Stimulated activated CD4-positive, alpha-beta T cell treated with anti-CD3 and anti-CD28 coated beads, TNF-alpha, amount 100 ng/mL, for 48 hours (primary cell): ENCODE results near the gene CAMK1D.

Experiments used
- DNase-seq, 3 donors: peaks; one replicate each; pipeline ENCODE4 v3.0.0-alpha.2; 2020; ENCODE audit warnings: low read depth in 3 of 3

CAMK1D gene

GRCh38 chr10:12594448-12594944, 245.1 kb downstream of the CAMK1D start:
- peak in 1 of 3 donors; percentile 20 for DNase-seq

- no peak for DNase-seq
These were observed 246.7 kb downstream of the CAMK1D start for GRCh38 chr10:12595936-12596576.

- DNase-seq = no peak
These were observed 247.8 kb downstream of the CAMK1D start for GRCh38 chr10:12597176-12597575.

GRCh38 chr10:12597788-12598765, 248.7 kb downstream of the CAMK1D start:
- DNase-seq = no peak

GRCh38 chr10:12600652-12601051, 251.3 kb downstream of the CAMK1D start:
- no peak for DNase-seq

GRCh38 chr10:12602521-12602920, 253.2 kb downstream of the CAMK1D start:
- DNase-seq = no peak

- DNase-seq = no peak
These were observed 254.6 kb downstream of the CAMK1D start for GRCh38 chr10:12603766-12604470.

GRCh38 chr10:12605580-12606405, 256.4 kb downstream of the CAMK1D start:
- DNase-seq = peak in 2 of 3 donors; percentile 26 to 41

GRCh38 chr10:12606461-12606860, 257.1 kb downstream of the CAMK1D start:
- no peak for DNase-seq

GRCh38 chr10:12608761-12609160, 259.4 kb downstream of the CAMK1D start:
- DNase-seq = no peak

- DNase-seq = no peak
These were observed 260.1 kb downstream of the CAMK1D start for GRCh38 chr10:12609435-12609834.

- DNase-seq = no peak
These were observed 263.8 kb downstream of the CAMK1D start for GRCh38 chr10:12613136-12613535.

- no peak for DNase-seq
These were observed 265.0 kb downstream of the CAMK1D start for GRCh38 chr10:12614177-12614995.

- DNase-seq = no peak
These were observed 266.2 kb downstream of the CAMK1D start for GRCh38 chr10:12615296-12616220.

- DNase-seq = no peak
These were observed 268.1 kb downstream of the CAMK1D start for GRCh38 chr10:12617191-12618175.

GRCh38 chr10:12622016-12622415, 272.7 kb downstream of the CAMK1D start:
- DNase-seq = no peak

GRCh38 chr10:12622691-12623090, 273.3 kb downstream of the CAMK1D start:
- no peak for DNase-seq
